Measurements from ENCODE around the gene SLC25A28. TPM values are rescaled to one million over a fixed set of nuclear protein-coding genes. Genes with fewer than 3 reads are reported as not detected.

SLC25A28 gene
- total RNA-seq, 6 experiments from 2014 or later: 18.3 to 23.9 (median 21.2) TPM

- H3K36me3 Mint-ChIP-seq (ENCODE audit: low read depth): peaks cover 8% of the 10 kb centered on the region; the same call in 1 of the 2 replicates
- no peak for DNase-seq
- TF ChIP-seq CTCF (IDR thresholded peaks at IDR 0.05): no peak
- no peaks in the 10 kb centered on the region for H3K9me3 Mint-ChIP-seq
- H3K4me1 Mint-ChIP-seq (ENCODE audit: low read depth): peaks cover 8% of the 10 kb centered on the region
- H3K27ac Mint-ChIP-seq: no peak overlapping the region
- no peaks in the 10 kb centered on the region; the same call in 1 of the 2 replicates for H3K27me3 Mint-ChIP-seq (ENCODE audit: insufficient read depth)
- no peak overlapping the region for H3K4me3 Mint-ChIP-seq
Measured at GRCh38 chr10:99610221-99610620, 10.0 kb downstream of the SLC25A28 start.

- H3K9me3 Mint-ChIP-seq: no peaks in the 10 kb centered on the region
Measured at GRCh38 chr10:99609186-99609585, 11.1 kb downstream of the SLC25A28 start.

GRCh38 chr10:99605351-99605750, 14.9 kb downstream of the SLC25A28 start:
- TF ChIP-seq CTCF (IDR thresholded peaks at IDR 0.05): no peak
- no peak for DNase-seq
- Mint-ChIP-seq H3K27ac (no peak overlapping the region), H3K9me3 (no peaks in the 10 kb centered on the region), H3K36me3 (ENCODE audit: low read depth) (0 out of 2 replicates have a peak, but pooled peaks cover 5% of the 10 kb centered on the region), H3K4me1 (ENCODE audit: low read depth) (no peaks in the 10 kb centered on the region), H3K4me3 (no peak overlapping the region), H3K27me3 (ENCODE audit: insufficient read depth) (peaks cover 2% of the 10 kb centered on the region; the same call in 1 of the 2 replicates)

More at GRCh38 chr10:99609186-99609585, 11.1 kb downstream of the SLC25A28 start:
- no peak for DNase-seq
- Mint-ChIP-seq H3K36me3 (ENCODE audit: low read depth) (peaks cover 8% of the 10 kb centered on the region; the same call in 1 of the 2 replicates), H3K27me3 (ENCODE audit: insufficient read depth) (no peaks in the 10 kb centered on the region; the same call in 1 of the 2 replicates), H3K4me1 (ENCODE audit: low read depth) (peaks cover 8% of the 10 kb centered on the region), H3K27ac (no peak overlapping the region), H3K4me3 (no peak overlapping the region)
- TF ChIP-seq CTCF (IDR thresholded peaks at IDR 0.05): no peak

GRCh38 chr10:99604862-99605261, 15.4 kb downstream of the SLC25A28 start:
- Mint-ChIP-seq H3K4me3 (no peak overlapping the region), H3K36me3 (ENCODE audit: low read depth) (0 out of 2 replicates have a peak, but pooled peaks cover 5% of the 10 kb centered on the region), H3K9me3 (no peaks in the 10 kb centered on the region), H3K27me3 (ENCODE audit: insufficient read depth) (peaks cover 5% of the 10 kb centered on the region), H3K27ac (no peak overlapping the region), H3K4me1 (ENCODE audit: low read depth) (no peaks in the 10 kb centered on the region; the same call in 1 of the 2 replicates)
- TF ChIP-seq CTCF (IDR thresholded peaks at IDR 0.05): no peak
- DNase-seq: no peak

- Mint-ChIP-seq H3K27me3 (ENCODE audit: insufficient read depth) (peaks cover 20% of the 10 kb centered on the region), H3K4me1 (ENCODE audit: low read depth) (no peaks in the 10 kb centered on the region; the same call in 1 of the 2 replicates), H3K27ac (no peak overlapping the region), H3K9me3 (no peaks in the 10 kb centered on the region), H3K36me3 (ENCODE audit: low read depth) (no peaks in the 10 kb centered on the region), H3K4me3 (no peak overlapping the region)
- no peak for TF ChIP-seq CTCF (IDR thresholded peaks at IDR 0.05)
- no peak for DNase-seq
Measured at GRCh38 chr10:99598781-99599509, 21.3 kb downstream of the SLC25A28 start.

Data from HFFc6 (cell line).